Measurements from ENCODE around the gene NPTN. TPM values are rescaled to one million over a fixed set of nuclear protein-coding genes. Genes with fewer than 3 reads are reported as not detected.

Gene NPTN
- total RNA-seq, 4 donors from 2014 or later, result 261 to 338 (median 333) TPM

DNA sequence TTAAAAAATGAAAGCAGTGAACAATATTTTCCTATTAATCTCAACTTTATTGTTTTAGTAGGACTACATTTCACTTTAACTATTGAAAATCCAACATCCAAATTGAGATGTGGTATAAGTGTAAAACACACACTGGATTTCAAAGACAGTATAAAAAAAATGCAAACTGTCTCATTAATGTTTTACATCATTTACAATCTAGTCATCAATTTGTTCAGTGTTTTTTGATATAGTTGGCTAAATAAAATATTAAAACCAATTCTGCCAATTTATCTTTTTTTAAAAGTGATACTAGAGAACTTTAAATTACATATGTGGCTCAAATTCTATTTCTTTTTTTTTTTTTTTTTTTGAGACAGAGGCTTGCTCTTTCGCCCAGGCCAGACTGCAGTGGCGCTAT, 95.1 kb downstream of the NPTN start:
- no peak for ATAC-seq
- H3K4me3 ChIP-seq, result no peak overlapping the region
- H3K27ac ChIP-seq, result no peak overlapping the region
- no peaks in the 10 kb centered on the region for H3K4me1 ChIP-seq
- 93% methylated on average over 2 of the region's 2 CpGs; no CpG with 5 or more reads in 1 of the 2 donors for WGBS, 2 donors (ENCODE audit: low coverage in 1 of 2)
- TF ChIP-seq POLR2AphosphoS5 (IDR thresholded peaks at IDR 0.05) (no peak), EP300 (IDR thresholded peaks at IDR 0.05) (no peak), POLR2A (IDR thresholded peaks at IDR 0.05) (no peak)
- TF ChIP-seq, protein P1, sequence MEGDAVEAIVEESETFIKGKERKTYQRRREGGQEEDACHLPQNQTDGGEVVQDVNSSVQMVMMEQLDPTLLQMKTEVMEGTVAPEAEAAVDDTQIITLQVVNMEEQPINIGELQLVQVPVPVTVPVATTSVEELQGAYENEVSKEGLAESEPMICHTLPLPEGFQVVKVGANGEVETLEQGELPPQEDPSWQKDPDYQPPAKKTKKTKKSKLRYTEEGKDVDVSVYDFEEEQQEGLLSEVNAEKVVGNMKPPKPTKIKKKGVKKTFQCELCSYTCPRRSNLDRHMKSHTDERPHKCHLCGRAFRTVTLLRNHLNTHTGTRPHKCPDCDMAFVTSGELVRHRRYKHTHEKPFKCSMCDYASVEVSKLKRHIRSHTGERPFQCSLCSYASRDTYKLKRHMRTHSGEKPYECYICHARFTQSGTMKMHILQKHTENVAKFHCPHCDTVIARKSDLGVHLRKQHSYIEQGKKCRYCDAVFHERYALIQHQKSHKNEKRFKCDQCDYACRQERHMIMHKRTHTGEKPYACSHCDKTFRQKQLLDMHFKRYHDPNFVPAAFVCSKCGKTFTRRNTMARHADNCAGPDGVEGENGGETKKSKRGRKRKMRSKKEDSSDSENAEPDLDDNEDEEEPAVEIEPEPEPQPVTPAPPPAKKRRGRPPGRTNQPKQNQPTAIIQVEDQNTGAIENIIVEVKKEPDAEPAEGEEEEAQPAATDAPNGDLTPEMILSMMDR (IDR thresholded peaks at IDR 0.05), result no peak
- peaks cover 0 to 3% of the 10 kb centered on the region in 2 donors for H3K36me3 ChIP-seq
- no peaks in the 10 kb centered on the region for H3K9me3 ChIP-seq
- no peaks in the 10 kb centered on the region for H3K27me3 ChIP-seq

DNA sequence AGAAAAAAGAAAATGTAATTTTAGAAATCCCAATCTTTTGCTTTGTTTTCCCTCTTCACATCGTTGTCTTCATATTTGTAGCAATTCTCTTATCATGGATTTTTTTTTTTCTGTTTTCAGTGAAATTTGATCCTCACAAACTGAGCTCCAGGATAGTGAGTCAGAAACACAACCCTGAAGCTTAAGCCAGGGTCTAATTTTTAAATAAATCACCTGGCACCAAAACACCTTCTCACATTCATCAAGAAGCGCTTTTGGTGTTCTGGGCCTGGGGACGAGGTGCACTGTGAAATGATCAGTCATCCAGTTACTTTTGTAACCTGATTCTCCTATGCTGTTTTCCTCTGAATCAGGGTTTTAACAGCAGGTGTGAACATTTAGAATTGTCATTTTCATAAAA, 102.5 kb downstream of the NPTN start:
- Histone ChIP-seq H3K36me3 (peaks cover 0 to 6% of the 10 kb centered on the region in 2 donors), H3K27me3 (no peaks in the 10 kb centered on the region), H3K4me1 (no peaks in the 10 kb centered on the region), H3K9me3 (no peaks in the 10 kb centered on the region), H3K4me3 (no peak overlapping the region), H3K27ac (no peak overlapping the region)
- TF ChIP-seq EP300 (IDR thresholded peaks at IDR 0.05) (no peak), POLR2AphosphoS5 (IDR thresholded peaks at IDR 0.05) (no peak), POLR2A (IDR thresholded peaks at IDR 0.05) (no peak)
- TF ChIP-seq, protein P1 (IDR thresholded peaks at IDR 0.05), result no peak
- ATAC-seq, result no peak
- WGBS, 2 donors (ENCODE audit: low coverage in 1 of 2), result 53% methylated on average over 3 of the region's 3 CpGs

DNA sequence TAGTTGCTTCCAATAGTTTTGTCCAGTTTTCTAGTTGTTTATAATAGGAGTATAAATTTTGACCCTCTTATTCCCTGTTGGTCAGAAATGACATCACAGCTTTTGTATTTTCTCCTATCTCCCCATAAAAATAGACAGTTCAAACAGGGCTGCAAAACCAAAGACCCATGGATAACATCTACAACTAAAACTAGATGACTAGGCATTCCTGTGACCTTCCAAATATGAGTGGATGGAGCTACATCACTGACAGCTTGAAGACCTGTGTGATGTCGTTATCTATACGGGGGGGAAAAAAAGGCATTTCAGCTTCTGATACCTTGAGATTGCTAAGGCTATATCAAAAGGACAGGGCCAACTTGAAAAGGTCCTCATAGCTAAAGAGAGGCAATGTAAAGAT, 105.6 kb downstream of the NPTN start:
- Histone ChIP-seq H3K36me3 (peaks cover 0 to 6% of the 10 kb centered on the region in 2 donors), H3K27me3 (no peaks in the 10 kb centered on the region), H3K27ac (no peak overlapping the region), H3K4me1 (no peaks in the 10 kb centered on the region), H3K4me3 (no peak overlapping the region), H3K9me3 (no peaks in the 10 kb centered on the region)
- WGBS, 2 donors (ENCODE audit: low coverage in 1 of 2), result 87 to 90% methylated on average over 2 of the region's 2 CpGs
- TF ChIP-seq EP300 (IDR thresholded peaks at IDR 0.05) (no peak), POLR2A (IDR thresholded peaks at IDR 0.05) (no peak), POLR2AphosphoS5 (IDR thresholded peaks at IDR 0.05) (no peak)
- TF ChIP-seq, protein P1 (IDR thresholded peaks at IDR 0.05), result no peak
- ATAC-seq, result no peak

DNA sequence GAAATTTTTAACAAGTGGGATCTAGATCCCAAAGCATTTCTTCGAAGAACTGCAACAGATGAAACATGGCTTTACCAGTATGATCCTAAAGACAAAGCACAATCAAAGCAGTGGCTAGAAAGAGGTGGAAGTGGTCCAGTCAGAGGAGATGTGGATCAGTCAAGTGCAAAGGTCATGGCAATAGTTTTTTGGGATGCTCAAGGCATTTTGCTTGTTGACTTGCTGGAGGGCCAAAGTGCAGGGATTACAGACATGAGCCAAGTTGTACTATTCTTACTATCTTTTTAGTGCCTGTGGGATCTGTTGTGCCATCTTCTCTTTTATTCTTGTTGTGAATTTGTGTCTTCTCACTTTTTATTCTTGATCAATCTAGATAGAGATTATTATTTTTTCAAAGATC, 108.3 kb downstream of the NPTN start:
- TF ChIP-seq POLR2AphosphoS5 (IDR thresholded peaks at IDR 0.05) (no peak), EP300 (IDR thresholded peaks at IDR 0.05) (no peak), POLR2A (IDR thresholded peaks at IDR 0.05) (no peak)
- TF ChIP-seq, protein P1 (IDR thresholded peaks at IDR 0.05), result no peak
- Histone ChIP-seq H3K4me3 (no peak overlapping the region), H3K4me1 (no peaks in the 10 kb centered on the region), H3K27ac (no peak overlapping the region), H3K36me3 (no peaks in the 10 kb centered on the region), H3K9me3 (no peaks in the 10 kb centered on the region), H3K27me3 (no peaks in the 10 kb centered on the region)
- no peak for ATAC-seq
- WGBS, 2 donors (ENCODE audit: low coverage in 1 of 2), result 88 to 100% methylated on average over 1 of the region's 1 CpG

DNA sequence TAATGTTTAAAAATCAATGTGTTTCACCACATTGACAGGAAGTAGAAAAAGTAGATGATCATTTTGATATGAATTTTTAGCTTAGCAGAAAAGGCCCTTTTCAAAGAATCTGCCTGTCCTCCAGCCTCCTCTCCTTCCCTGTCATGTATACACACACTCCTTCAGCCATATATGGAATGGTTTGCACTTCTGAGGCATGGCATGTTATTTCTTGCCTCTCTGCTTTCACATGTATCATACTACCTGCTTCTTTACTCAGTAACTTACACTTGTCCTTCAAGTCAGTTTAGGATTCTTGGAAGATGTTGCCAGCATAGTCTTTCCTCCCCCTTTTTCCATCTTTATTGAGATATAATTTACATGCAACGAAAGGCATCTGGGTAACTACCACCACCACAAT, 111.2 kb downstream of the NPTN start:
- H3K27me3 ChIP-seq, result no peaks in the 10 kb centered on the region
- no peaks in the 10 kb centered on the region for H3K9me3 ChIP-seq
- H3K4me3 ChIP-seq, result no peak overlapping the region
- no peak for ATAC-seq
- no peak for TF ChIP-seq POLR2A (IDR thresholded peaks at IDR 0.05)
- no peak for TF ChIP-seq POLR2AphosphoS5 (IDR thresholded peaks at IDR 0.05)
- TF ChIP-seq, protein P1 (IDR thresholded peaks at IDR 0.05), result no peak
- TF ChIP-seq EP300 (IDR thresholded peaks at IDR 0.05), result no peak
- no peaks in the 10 kb centered on the region for H3K4me1 ChIP-seq
- no peak overlapping the region for H3K27ac ChIP-seq
- H3K36me3 ChIP-seq, result no peaks in the 10 kb centered on the region
- WGBS, 2 donors (ENCODE audit: low coverage in 1 of 2), result 69 to 100% methylated on average over 1 of the region's 1 CpG
